ENCODE results near the gene RAPGEF5.

DNA sequence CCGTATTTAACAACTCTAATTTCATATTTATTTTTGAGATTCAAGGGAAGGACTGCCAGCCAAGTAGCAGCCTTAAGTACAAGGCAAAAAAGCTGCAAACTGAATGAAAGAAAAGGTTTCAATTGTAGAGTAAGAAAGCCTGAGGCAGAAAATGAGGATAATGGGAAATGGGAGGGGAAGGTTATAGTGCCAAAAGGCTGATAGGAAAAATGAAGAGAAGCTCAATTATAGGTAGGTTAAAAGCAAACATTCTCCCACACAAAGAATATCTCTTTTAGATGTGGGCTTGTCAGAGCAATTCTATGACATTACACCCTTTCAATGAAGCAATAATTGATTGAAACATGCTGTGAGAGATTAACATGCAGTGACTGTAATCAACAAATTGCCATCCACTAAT, 175.3 kb downstream of the RAPGEF5 start:
- TF ChIP-seq, protein P1, sequence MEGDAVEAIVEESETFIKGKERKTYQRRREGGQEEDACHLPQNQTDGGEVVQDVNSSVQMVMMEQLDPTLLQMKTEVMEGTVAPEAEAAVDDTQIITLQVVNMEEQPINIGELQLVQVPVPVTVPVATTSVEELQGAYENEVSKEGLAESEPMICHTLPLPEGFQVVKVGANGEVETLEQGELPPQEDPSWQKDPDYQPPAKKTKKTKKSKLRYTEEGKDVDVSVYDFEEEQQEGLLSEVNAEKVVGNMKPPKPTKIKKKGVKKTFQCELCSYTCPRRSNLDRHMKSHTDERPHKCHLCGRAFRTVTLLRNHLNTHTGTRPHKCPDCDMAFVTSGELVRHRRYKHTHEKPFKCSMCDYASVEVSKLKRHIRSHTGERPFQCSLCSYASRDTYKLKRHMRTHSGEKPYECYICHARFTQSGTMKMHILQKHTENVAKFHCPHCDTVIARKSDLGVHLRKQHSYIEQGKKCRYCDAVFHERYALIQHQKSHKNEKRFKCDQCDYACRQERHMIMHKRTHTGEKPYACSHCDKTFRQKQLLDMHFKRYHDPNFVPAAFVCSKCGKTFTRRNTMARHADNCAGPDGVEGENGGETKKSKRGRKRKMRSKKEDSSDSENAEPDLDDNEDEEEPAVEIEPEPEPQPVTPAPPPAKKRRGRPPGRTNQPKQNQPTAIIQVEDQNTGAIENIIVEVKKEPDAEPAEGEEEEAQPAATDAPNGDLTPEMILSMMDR (IDR thresholded peaks at IDR 0.05): no peak
- no peak for TF ChIP-seq POLR2A (IDR thresholded peaks at IDR 0.05)
